Immature natural killer cell (primary cell): Measurements from ENCODE around the gene TAOK1. TPM values are rescaled to one million over a fixed set of nuclear protein-coding genes. Genes with fewer than 3 reads are reported as not detected.

ENCODE experiments used
- polyA plus RNA-seq, 3 donors: library from polyadenylated mRNA; unstranded; fragments of 300-500 nt; fragmentation: Illumina TruSeq; gene quantifications; one replicate each; pipeline ENCODE4 v1.2.3, GENCODE V29; 2021

The TAOK1 gene
- polyA plus RNA-seq, 3 donors from 2014 or later = 2.0 to 3.4 (median 2.2) TPM

Other genes starting within 250 kb of the TAOK1 start
- 10 to 100 TPM in 1 of 3 donors, 1 to 10 TPM in 2; 1.5 to 32.5 (median 5.2) TPM for gene MYO18A, start 210.0 kb upstream of the TAOK1 start, polyA plus RNA-seq
- gene CRYBA1, start 143.5 kb upstream of the TAOK1 start, polyA plus RNA-seq = not detected
- gene NUFIP2, start 96.2 kb upstream of the TAOK1 start, polyA plus RNA-seq = 10 to 100 TPM in 2 of 3 donors, 1 to 10 TPM in 1; 8.6 to 17.2 (median 11.9) TPM
- gene ABHD15, start 176.7 kb downstream of the TAOK1 start, polyA plus RNA-seq = 10 to 100 TPM; 31.6 to 36.7 (median 34.0) TPM
- 10 to 100 TPM; 41.6 to 50.5 (median 47.0) TPM for gene TP53I13, start 178.3 kb downstream of the TAOK1 start, polyA plus RNA-seq
- gene GIT1, start 199.3 kb downstream of the TAOK1 start, polyA plus RNA-seq = 1 to 10 TPM; 2.3 to 8.9 (median 5.1) TPM
- under 1 TPM in 1 of 3 donors, not detected in 2; 0.18 TPM for gene ANKRD13B, start 202.8 kb downstream of the TAOK1 start, polyA plus RNA-seq
- gene CORO6, start 232.5 kb downstream of the TAOK1 start, polyA plus RNA-seq = 1 to 10 TPM in 1 of 3 donors, under 1 TPM in 2; 0.12 to 1.3 (median 0.38) TPM